Spleen (tissue), 7 donors: Measurements from ENCODE around the gene NT5DC3.

ENCODE experiments used
- POLR2A ChIP-seq, 3 donors: fragments of 450-650 bp; IDR thresholded peaks; one replicate each; pipeline ENCODE4 v1.5.1; 2017; ENCODE audit warnings: antibody characterized with exemption in 3 of 3, mild to moderate bottlenecking in 1 of 3
- POLR2AphosphoS5 ChIP-seq, 3 donors: sonication (generic); formaldehyde crosslinking; IDR thresholded peaks; one replicate each; pipeline ENCODE4 v1.5.1; 2017; ENCODE audit warnings: antibody characterized with exemption in 3 of 3
- TF ChIP-seq, protein P1 (sequence below), 11 experiments: fragments of 200-600 bp in 7 of 11; fragments of 450-650 bp in 4 of 11; sonication (generic) in 4 of 11; IDR thresholded peaks in 8 of 11; conservative IDR thresholded peaks in 3 of 11; 1 replicate in 7 of 11; 2 replicates in 4 of 11; pipeline versions ENCODE4 v1.4.0 to v1.8.0; 2016 to 2021; ENCODE audit warnings: antibody characterized with exemption in 11 of 11, inconsistent platforms in 4 of 11, mild to moderate bottlenecking in 1 of 11
- donor health status: DM: no; HTN: no; CAD: no; lungs with moderate emphysema.
- donor health status: DM: no; HTN: no; CAD: no.
- donor health status: DM: no; HTN: no; CAD: no.

DNA sequence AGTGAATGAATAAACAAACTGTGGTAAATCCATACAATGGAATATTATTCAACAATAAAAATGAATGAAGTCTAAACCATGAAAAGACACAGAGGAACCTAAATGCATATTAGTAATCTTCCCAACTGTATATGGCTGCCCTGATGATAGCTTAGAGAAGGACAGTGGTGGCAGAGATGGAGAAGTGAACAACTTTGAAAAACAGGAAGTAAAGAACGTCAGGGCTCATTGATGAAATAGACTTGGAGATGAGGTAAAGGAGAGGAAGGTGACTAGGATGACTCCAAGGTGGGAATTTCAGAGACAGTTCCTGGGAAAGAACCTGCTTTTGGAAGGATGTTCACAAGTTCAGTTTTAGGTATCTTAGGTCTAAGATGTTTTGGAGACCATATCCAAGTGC, 36.3 kb upstream of the NT5DC3 start:
- TF ChIP-seq, protein P1, sequence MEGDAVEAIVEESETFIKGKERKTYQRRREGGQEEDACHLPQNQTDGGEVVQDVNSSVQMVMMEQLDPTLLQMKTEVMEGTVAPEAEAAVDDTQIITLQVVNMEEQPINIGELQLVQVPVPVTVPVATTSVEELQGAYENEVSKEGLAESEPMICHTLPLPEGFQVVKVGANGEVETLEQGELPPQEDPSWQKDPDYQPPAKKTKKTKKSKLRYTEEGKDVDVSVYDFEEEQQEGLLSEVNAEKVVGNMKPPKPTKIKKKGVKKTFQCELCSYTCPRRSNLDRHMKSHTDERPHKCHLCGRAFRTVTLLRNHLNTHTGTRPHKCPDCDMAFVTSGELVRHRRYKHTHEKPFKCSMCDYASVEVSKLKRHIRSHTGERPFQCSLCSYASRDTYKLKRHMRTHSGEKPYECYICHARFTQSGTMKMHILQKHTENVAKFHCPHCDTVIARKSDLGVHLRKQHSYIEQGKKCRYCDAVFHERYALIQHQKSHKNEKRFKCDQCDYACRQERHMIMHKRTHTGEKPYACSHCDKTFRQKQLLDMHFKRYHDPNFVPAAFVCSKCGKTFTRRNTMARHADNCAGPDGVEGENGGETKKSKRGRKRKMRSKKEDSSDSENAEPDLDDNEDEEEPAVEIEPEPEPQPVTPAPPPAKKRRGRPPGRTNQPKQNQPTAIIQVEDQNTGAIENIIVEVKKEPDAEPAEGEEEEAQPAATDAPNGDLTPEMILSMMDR (IDR thresholded peaks at IDR 0.05 in 8 of 11, conservative IDR thresholded peaks at IDR 0.05 in 3 of 11), result no peak
- TF ChIP-seq POLR2A (IDR thresholded peaks at IDR 0.05) (no peak), POLR2AphosphoS5 (IDR thresholded peaks at IDR 0.05) (no peak)
